Measurements from ENCODE around the gene LSS.

Gene LSS

GRCh38 chr21:46217511-46218196 lies 10.9 kb downstream of the LSS start:
- DNase-seq: no peak

GRCh38 chr21:46216132-46216747 lies 12.3 kb downstream of the LSS start:
- no peak for DNase-seq

- no peak for DNase-seq
Observed at GRCh38 chr21:46215436-46216131, 13.0 kb downstream of the LSS start.

GRCh38 chr21:46214478-46215340 lies 13.9 kb downstream of the LSS start:
- no peak for DNase-seq

GRCh38 chr21:46213620-46214286 lies 14.8 kb downstream of the LSS start:
- DNase-seq: no peak

GRCh38 chr21:46212721-46213484 lies 15.7 kb downstream of the LSS start:
- no peak for DNase-seq

GRCh38 chr21:46211786-46212720 lies 16.5 kb downstream of the LSS start:
- no peak for DNase-seq

GRCh38 chr21:46211376-46211775 lies 17.2 kb downstream of the LSS start:
- DNase-seq: no peak

- DNase-seq: no peak
Observed at GRCh38 chr21:46210378-46211136, 18.0 kb downstream of the LSS start.

GRCh38 chr21:46208761-46209721 lies 19.5 kb downstream of the LSS start:
- no peak for DNase-seq

- no peak for DNase-seq
Observed at GRCh38 chr21:46207920-46208591, 20.5 kb downstream of the LSS start.

- no peak for DNase-seq
Observed at GRCh38 chr21:46207006-46207919, 21.3 kb downstream of the LSS start.

- no peak for DNase-seq
Observed at GRCh38 chr21:46206163-46207005, 22.2 kb downstream of the LSS start.

- DNase-seq: peak; percentile 1
Observed at GRCh38 chr21:46205766-46206162, 22.8 kb downstream of the LSS start.

- DNase-seq: no peak
Observed at GRCh38 chr21:46205166-46205565, 23.4 kb downstream of the LSS start.

GRCh38 chr21:46203203-46203600 lies 25.4 kb downstream of the LSS start:
- DNase-seq: no peak

Measured in NCI-H69 (cell line).